Brain microvascular endothelial cell (primary cell): ENCODE results near the gene IER3.

Source experiments
- DNase-seq: peaks from one replicate; pipeline ENCODE4 v3.0.0-alpha.2; 2020
- H3K27ac ChIP-seq: fragments of 250-450 bp; sonication (Bioruptor Pico); 2 replicates; pipeline ENCODE4 v1.5.1; 2020; ENCODE audit warnings: mild to moderate bottlenecking, moderate library complexity
- H3K27me3 ChIP-seq: fragments of 250-450 bp; sonication (Bioruptor Pico); replicated peaks from 2 replicates; pipeline ENCODE4 v1.5.1; 2020; ENCODE audit warnings: mild to moderate bottlenecking
- H3K36me3 ChIP-seq: fragments of 250-450 bp; sonication (Bioruptor Pico); replicated peaks from 2 replicates; pipeline ENCODE4 v1.5.1; 2020; ENCODE audit warnings: mild to moderate bottlenecking
- H3K4me3 ChIP-seq: 2 replicates; pipeline ENCODE4 v1.5.1; 2011; ENCODE audit warnings: low read depth, mild to moderate bottlenecking, control low read depth, low read length, moderate library complexity
- CTCF ChIP-seq: IDR thresholded peaks from 2 replicates; pipeline ENCODE4 v1.5.1; 2011; ENCODE audit warnings: low read depth, mild to moderate bottlenecking, moderate library complexity, low read length, control low read depth, inconsistent platforms; ENCODE audit errors: missing control alignments
- in situ Hi-C: cut with HindIII; loops from 2 replicates; pipeline ENCODE4 v1.10.0; 2017; ENCODE audit warnings: low sequenced_read_pairs, low pct_ligation_motif_present

The IER3 gene

GRCh38 chr6:30744054-30744805 lies at the start of gene IER3:
TSS of gene IER3 (minus strand) at chr6:30744547. CDS start at chr6:30744518, 29 bp downstream.
- no peaks in the 10 kb centered on the region for H3K27me3 ChIP-seq
- TF ChIP-seq CTCF = peak; percentile 63
- peaks cover 27% of the 10 kb centered on the region for H3K36me3 ChIP-seq
- peak within 1 kb of the TSS; percentile 99 for H3K4me3 ChIP-seq
- in situ Hi-C loops = no loop called here
- DNase-seq = peak; percentile 90
- peak within 1 kb of the TSS; percentile 95 for H3K27ac ChIP-seq

DNA sequence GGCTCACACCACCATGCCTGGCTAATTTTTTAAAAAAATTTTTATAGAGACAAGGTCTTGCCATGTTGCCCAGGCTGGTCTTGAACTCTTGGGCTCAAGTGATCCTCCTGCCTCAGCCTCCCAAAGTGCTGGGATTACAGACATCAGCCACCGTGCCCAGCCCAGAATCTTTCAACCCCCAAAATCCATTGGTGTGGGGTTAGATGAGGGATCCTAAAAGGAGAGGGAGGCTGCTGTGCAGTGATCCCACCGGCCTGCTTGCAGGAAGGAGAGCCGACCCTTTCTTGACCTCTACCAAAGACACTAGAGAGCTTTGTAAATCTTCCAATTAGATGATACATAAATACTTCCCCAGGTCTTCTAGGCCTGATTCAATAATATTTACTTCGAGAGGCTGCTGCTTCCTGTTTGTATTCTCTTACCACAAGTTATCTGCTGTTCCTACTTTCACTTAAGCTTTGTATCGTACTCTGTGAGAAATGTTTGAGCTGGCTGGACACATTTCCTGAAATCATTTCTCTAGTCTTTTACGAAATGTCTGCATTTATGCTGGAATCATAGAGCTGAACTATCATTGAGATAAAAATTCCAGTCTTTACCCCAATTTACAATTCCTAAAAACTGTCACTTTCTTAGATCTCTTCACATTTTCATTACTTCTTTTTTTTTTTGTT lies 49.3 kb upstream of the IER3 start:
- peak overlapping the region; percentile 69 for H3K27ac ChIP-seq

GRCh38 chr6:30792786-30793185 lies 48.4 kb upstream of the IER3 start:
- Histone ChIP-seq H3K36me3 (no peaks in the 10 kb centered on the region), H3K27me3 (no peaks in the 10 kb centered on the region), H3K4me3 (no peak overlapping the region), H3K27ac (no peak overlapping the region)
- no peak for DNase-seq
- in situ Hi-C loops = no loop called here
- no peak for TF ChIP-seq CTCF

More for the DNA sequence above, 49.3 kb upstream of the IER3 start:
- peak; percentile 66 for DNase-seq
- no peaks in the 10 kb centered on the region for H3K27me3 ChIP-seq
- no peak for TF ChIP-seq CTCF
- H3K36me3 ChIP-seq = no peaks in the 10 kb centered on the region
- in situ Hi-C loops = no loop called here
- H3K4me3 ChIP-seq = no peak overlapping the region

DNA sequence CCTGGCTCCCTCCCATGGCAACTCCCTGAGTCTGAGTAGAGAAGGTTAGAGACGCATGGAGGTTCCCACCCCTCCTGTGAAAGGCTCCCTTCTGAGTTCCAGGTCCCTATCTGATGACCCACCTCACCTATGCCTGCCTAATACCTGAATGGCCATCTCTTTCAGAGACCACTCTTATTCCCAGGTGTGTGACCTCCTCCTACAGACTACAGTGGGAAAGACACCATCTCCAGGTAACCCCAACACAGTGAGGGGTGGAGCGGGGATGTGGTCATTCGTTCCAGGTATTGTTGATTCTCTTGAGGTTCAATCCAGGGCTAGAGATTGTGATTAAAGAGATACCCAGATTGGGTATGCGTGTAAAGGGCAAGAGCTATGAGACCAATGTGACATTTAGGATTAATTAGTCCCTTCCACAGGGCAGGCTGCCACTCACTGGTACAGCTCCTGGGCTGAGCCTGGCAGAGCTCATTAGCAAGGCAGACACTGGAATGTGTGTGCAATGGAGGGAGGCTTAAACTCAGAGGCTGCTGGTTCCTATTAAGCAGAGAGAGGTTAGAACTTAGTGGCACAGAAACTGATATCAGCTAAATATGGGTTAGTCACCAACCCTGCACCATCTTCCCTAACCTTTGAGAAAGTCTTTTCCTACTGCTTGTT lies 46.5 kb upstream of the IER3 start:
- no peak for DNase-seq
- no peaks in the 10 kb centered on the region for H3K36me3 ChIP-seq
- no peaks in the 10 kb centered on the region for H3K27me3 ChIP-seq
- in situ Hi-C loops = no loop called here
- no peak overlapping the region for H3K4me3 ChIP-seq
- H3K27ac ChIP-seq = no peak overlapping the region
- no peak for TF ChIP-seq CTCF

- no peak for TF ChIP-seq CTCF
- Histone ChIP-seq H3K4me3 (no peak overlapping the region), H3K27me3 (no peaks in the 10 kb centered on the region), H3K36me3 (no peaks in the 10 kb centered on the region), H3K27ac (no peak overlapping the region)
- in situ Hi-C loops = no loop called here
- DNase-seq = no peak
These were observed 45.3 kb upstream of the IER3 start for GRCh38 chr6:30789606-30790005.
